HG02981 (cell line): ENCODE data around the gene ABHD17A.
A peak's percentile ranks its signal among the peaks of the same experiment; 100 is the strongest.
"Not testable (repeated sequence)": the region's sequence is repeated elsewhere in the genome, so short reads cannot be mapped to it uniquely, and the experiment has no call there.

Source experiments
- ATAC-seq: cut with Tn5 transposase; IDR thresholded peaks from one replicate; pipeline ENCODE4 v1.9.1; 2021; ENCODE audit warnings: mild to moderate bottlenecking, moderate library complexity; ENCODE audit not compliant: unreplicated experiment

ABHD17A gene

DNA sequence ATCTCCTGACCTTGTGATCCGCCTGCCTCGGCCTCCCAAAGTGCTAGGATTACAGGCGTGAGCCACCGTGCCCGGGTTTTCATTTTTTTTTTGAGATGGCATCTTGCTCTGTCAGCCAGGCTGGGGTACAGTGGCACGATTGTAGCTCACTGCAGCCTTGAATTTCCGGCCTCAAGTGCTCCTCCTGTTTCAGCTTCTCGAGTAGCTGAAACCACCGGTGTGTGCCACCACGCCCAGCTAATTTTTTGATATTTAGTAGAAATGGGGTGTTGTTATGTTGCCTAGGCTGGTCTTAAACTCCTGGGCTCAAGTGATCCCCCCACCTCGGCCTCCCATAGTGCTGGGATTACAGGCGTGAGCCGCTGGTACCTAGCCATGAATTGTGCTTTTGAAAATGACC is 25.8 kb upstream of the ABHD17A start:
- ATAC-seq: no peak

GRCh38 chr19:1910177-1910576 is 24.9 kb upstream of the ABHD17A start:
- no peak for ATAC-seq

DNA sequence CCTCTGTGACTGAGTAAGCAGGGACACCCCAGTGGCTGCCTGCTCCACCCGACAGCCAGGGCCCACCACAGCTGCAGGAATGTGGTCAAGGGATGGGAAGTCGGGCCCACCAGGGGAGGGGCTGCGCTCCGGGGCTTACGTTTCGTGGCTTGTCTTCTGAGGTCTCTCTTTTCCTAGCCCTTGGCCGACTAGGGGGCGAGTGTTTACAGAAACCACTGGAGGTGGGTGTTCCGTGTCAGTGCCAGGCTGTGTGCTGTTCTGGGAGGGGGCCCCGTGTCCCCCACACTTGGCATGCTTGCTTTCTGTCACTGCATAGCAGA is 24.4 kb upstream of the ABHD17A start:
- ATAC-seq: no peak

- ATAC-seq: no peak
These were observed 23.0 kb upstream of the ABHD17A start for GRCh38 chr19:1908364-1908678.

- ATAC-seq: no peak
These were observed 22.5 kb upstream of the ABHD17A start for GRCh38 chr19:1907563-1908363.

DNA sequence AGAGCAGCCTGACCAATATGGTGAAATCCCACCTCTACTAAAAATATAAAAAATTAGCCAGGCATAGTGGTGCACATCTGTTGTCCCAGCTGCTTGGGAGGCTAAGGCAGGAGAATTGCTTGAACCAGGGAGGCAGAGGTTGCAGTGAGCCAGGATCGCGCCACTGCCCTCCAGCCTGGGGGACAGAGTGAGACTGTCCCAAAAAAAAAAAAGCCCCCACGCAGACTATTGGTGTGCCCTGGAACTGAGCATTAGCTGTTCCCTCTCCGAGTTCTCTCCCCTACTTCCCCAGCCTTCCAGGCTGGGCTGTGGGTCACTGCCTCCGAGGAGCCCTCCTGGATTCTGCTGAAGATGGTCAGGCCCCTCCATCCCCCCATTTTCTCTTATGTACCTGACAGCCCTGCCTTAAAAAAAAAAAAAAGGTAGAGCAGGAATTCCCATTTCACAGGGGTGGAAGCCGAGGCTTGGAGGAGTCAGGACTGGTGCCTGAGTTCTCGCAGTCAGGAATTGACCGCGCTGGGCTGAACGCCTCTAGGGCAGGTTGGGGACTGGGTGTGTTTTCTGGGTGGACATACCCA is 21.8 kb upstream of the ABHD17A start:
- no peak for ATAC-seq

GRCh38 chr19:1905863-1906375 is 20.6 kb upstream of the ABHD17A start:
- ATAC-seq: no peak

- peak; percentile 81 for ATAC-seq
These were observed 20.0 kb upstream of the ABHD17A start, which contains the start of the genes ADAT3 and SCAMP4 for GRCh38 chr19:1905110-1905862. Gene ADAT3, plus strand, starts transcription at chr19:1905399. Its CDS starts 6,649 bp downstream, at chr19:1912048. Gene SCAMP4, plus strand, starts transcription at chr19:1905399. Its CDS starts 9,621 bp downstream, at chr19:1915020.

DNA sequence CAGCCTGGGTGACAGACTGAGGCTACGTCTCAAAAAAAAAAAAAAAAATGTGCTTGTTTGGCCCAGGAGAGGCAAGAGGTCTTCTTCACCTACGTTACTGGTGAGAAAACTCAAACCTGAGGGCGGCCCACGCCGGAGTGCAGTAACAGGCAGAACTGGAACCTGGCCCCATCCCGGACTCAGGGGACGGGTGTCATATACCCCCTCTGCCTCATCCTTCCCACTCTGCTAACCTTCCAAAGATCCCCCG is 19.5 kb upstream of the ABHD17A start:
- no peak for ATAC-seq

GRCh38 chr19:1902923-1903322 is 17.6 kb upstream of the ABHD17A start:
- ATAC-seq: no peak

GRCh38 chr19:1901940-1902404 is 16.7 kb upstream of the ABHD17A start:
- no peak for ATAC-seq

GRCh38 chr19:1896508-1896907 is 11.2 kb upstream of the ABHD17A start:
- no peak for ATAC-seq

- ATAC-seq: no peak
These were observed 8.5 kb upstream of the ABHD17A start for GRCh38 chr19:1893791-1894190.

DNA sequence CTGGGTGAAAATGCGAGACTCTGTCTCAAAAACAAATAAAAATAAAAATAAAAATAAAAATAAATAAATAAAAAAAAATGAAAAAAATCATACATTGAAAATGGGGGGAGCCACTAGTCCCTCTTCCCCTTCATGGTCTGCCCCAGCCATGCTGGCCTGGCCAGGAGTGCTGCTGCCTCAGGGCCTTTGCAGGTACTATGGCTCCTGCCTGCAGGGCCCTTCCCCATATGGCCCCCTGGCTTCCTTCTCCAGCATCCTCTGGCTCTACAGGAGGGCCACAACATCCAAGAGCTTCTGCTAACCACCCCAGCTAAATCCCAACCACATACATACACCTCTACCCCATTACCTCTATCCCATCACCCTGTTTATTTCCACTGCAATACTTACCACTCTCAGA is 4.6 kb upstream of the ABHD17A start:
- ATAC-seq: no peak

DNA sequence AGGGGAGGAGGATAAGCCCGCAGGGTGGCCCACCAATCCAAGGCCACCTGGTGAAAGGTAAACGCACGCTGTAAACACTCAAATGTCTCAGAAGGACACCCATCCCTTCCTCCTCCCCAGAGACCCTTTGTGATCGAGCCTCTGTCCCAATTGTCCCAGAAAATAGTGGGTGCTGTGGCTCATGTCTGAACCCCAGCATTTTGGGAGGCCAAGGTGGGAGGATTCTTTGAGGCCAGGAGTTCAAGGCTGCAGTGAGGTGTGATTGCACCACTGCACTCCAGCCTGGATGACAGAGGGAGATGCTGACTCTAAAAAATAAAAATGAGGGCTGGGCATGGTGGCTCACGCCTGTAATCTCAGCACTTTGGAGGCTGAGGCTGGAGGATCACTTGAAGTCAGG is 3.1 kb upstream of the ABHD17A start:
- ATAC-seq: no peak

DNA sequence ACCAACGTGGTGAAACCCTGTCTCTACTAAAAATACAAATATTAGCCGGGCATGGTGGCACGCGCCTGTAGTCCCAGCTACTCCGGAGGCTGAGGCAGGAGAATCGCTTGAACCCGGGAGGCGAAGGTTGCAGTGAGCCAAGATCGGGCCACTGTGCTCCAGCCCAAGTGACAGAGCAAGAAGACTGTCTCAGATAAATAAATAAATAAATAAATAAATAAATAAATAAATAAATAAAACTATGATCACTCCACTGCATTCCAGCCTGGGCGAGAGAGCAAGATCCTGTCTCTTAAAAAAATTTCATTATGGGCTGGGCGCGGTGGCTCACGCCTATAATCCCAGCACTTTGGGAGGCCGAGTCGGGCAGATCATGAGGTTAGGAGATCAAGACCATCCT is 1.1 kb upstream of the ABHD17A start:
- ATAC-seq: not testable (repeated sequence)

- ATAC-seq: peak; percentile 3
These were observed 469 bp downstream of the ABHD17A start for GRCh38 chr19:1884719-1885334.

- ATAC-seq: no peak
These were observed 991 bp downstream of the ABHD17A start for GRCh38 chr19:1884291-1884718.

DNA sequence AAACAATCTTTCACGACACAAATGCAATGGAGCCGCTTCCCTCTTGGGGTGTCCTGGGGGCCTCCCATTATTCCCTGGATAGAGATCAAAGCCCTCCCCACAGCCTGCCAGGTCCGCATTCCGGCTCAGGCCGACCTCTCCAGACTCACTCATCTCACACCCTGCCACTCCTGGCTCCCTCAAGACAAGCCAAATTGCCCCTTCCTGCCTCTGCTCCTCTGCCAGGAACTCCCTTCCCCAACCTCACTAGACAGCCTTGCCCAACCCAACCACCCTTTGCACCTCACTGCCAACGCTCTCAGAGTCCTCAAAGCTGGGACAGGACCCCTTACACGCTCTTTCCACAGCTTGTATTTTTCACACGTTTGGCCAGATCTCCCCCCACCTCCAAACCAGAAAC is 1.5 kb downstream of the ABHD17A start:
- ATAC-seq: no peak

- no peak for ATAC-seq
These were observed 2.3 kb downstream of the ABHD17A start for GRCh38 chr19:1882786-1883692.
